HEK293 (cell line): ENCODE data around the gene PRR16.

Source experiments
- GLI4 ChIP-seq: fragments of 450-650 bp; formaldehyde crosslinking; IDR thresholded peaks from 2 replicates; pipeline ENCODE4 v1.5.1; 2016; ENCODE audit warnings: missing biosample characterization, missing genetic modification characterization
- KLF1 ChIP-seq: fragments of 450-650 bp; formaldehyde crosslinking; IDR thresholded peaks from 2 replicates; pipeline ENCODE4 v1.5.1; 2016; ENCODE audit warnings: missing biosample characterization, missing genetic modification characterization
- KLF16 ChIP-seq: fragments of 450-650 bp; formaldehyde crosslinking; IDR thresholded peaks from 2 replicates; pipeline ENCODE4 v1.5.1; 2017; ENCODE audit warnings: missing biosample characterization, missing genetic modification characterization
- MEIS1 ChIP-seq: sonication (generic); formaldehyde crosslinking; IDR thresholded peaks from 2 replicates; pipeline ENCODE4 v1.8.1; 2022; ENCODE audit warnings: missing genetic modification reagents, mild to moderate bottlenecking, borderline replicate concordance
- PRDM1 ChIP-seq: fragments of 450-650 bp; formaldehyde crosslinking; IDR thresholded peaks from 2 replicates; pipeline ENCODE4; 2016; ENCODE audit warnings: missing biosample characterization, missing genetic modification characterization
- RBAK ChIP-seq: fragments of 450-650 bp; formaldehyde crosslinking; IDR thresholded peaks from 2 replicates; pipeline ENCODE4 v1.5.1; 2016; ENCODE audit warnings: missing biosample characterization, missing genetic modification characterization
- SP3 ChIP-seq: fragments of 450-650 bp; formaldehyde crosslinking; IDR thresholded peaks from 2 replicates; pipeline ENCODE4 v1.5.1; 2016; ENCODE audit warnings: missing biosample characterization, missing genetic modification characterization
- ZBTB8A ChIP-seq: fragments of 450-650 bp; formaldehyde crosslinking; IDR thresholded peaks from 2 replicates; pipeline ENCODE4 v1.5.1; 2016; ENCODE audit warnings: missing biosample characterization, missing genetic modification characterization
- ZEB2 ChIP-seq: fragments of 450-650 bp; formaldehyde crosslinking; IDR thresholded peaks from 2 replicates; pipeline ENCODE4 v1.5.1; 2016; ENCODE audit warnings: missing biosample characterization, missing genetic modification characterization
- ZNF10 ChIP-seq: fragments of 450-650 bp; formaldehyde crosslinking; IDR thresholded peaks from 2 replicates; pipeline ENCODE4 v1.5.1; 2017; ENCODE audit warnings: missing biosample characterization, missing genetic modification characterization
- ZNF146 ChIP-seq: fragments of 450-650 bp; formaldehyde crosslinking; IDR thresholded peaks from 2 replicates; pipeline ENCODE4 v1.5.1; 2016; ENCODE audit warnings: missing biosample characterization, missing genetic modification characterization
- ZNF157 ChIP-seq: fragments of 450-650 bp; formaldehyde crosslinking; IDR thresholded peaks from 2 replicates; pipeline ENCODE4 v1.5.1; 2016; ENCODE audit warnings: missing biosample characterization, missing genetic modification characterization
- ZNF184 ChIP-seq: fragments of 450-650 bp; IDR thresholded peaks from 2 replicates; pipeline ENCODE4 v1.5.1; 2018; ENCODE audit warnings: missing biosample characterization, mild to moderate bottlenecking, missing genetic modification characterization
- ZNF2 ChIP-seq: fragments of 450-650 bp; formaldehyde crosslinking; IDR thresholded peaks from 2 replicates; pipeline ENCODE4 v1.5.1; 2016; ENCODE audit warnings: missing biosample characterization, missing genetic modification characterization
- ZNF211 ChIP-seq: fragments of 450-650 bp; formaldehyde crosslinking; IDR thresholded peaks from 2 replicates; pipeline ENCODE4 v1.5.1; 2016; ENCODE audit warnings: low read depth, missing biosample characterization, missing genetic modification characterization
- ZNF24 ChIP-seq: fragments of 450-650 bp; formaldehyde crosslinking; IDR thresholded peaks from 2 replicates; pipeline ENCODE4 v1.5.1; 2016; ENCODE audit warnings: missing biosample characterization, missing genetic modification characterization
- ZNF266 ChIP-seq: fragments of 450-650 bp; formaldehyde crosslinking; IDR thresholded peaks from 2 replicates; pipeline ENCODE4 v1.5.1; 2016; ENCODE audit warnings: missing biosample characterization, missing genetic modification characterization, low read depth
- ZNF335 ChIP-seq: fragments of 450-650 bp; formaldehyde crosslinking; conservative IDR thresholded peaks from 2 replicates; pipeline ENCODE4 v1.5.1; 2016; ENCODE audit warnings: missing biosample characterization, missing genetic modification characterization
- ZNF341 ChIP-seq: fragments of 450-650 bp; formaldehyde crosslinking; IDR thresholded peaks from 2 replicates; pipeline ENCODE4; 2016; ENCODE audit warnings: low read depth, missing biosample characterization, missing genetic modification characterization
- ZNF48 ChIP-seq: fragments of 450-650 bp; formaldehyde crosslinking; IDR thresholded peaks from 2 replicates; pipeline ENCODE4 v1.5.1; 2016; ENCODE audit warnings: missing biosample characterization, missing genetic modification characterization
- ZNF560 ChIP-seq: fragments of 450-650 bp; formaldehyde crosslinking; IDR thresholded peaks from 2 replicates; pipeline ENCODE4 v1.5.1; 2017; ENCODE audit warnings: missing biosample characterization, missing genetic modification characterization, borderline replicate concordance
- ZNF585B ChIP-seq: fragments of 450-650 bp; formaldehyde crosslinking; IDR thresholded peaks from 2 replicates; pipeline ENCODE4 v1.5.1; 2016; ENCODE audit warnings: missing biosample characterization, missing genetic modification characterization
- ZNF596 ChIP-seq: fragments of 450-650 bp; IDR thresholded peaks from 2 replicates; pipeline ENCODE4 v1.5.0; 2018; ENCODE audit warnings: missing biosample characterization, mild to moderate bottlenecking, missing genetic modification characterization, moderate library complexity
- ZNF677 ChIP-seq: fragments of 450-650 bp; IDR thresholded peaks from 2 replicates; pipeline ENCODE4 v1.5.0; 2018; ENCODE audit warnings: missing biosample characterization, mild to moderate bottlenecking, missing genetic modification characterization, moderate library complexity
- ZNF776 ChIP-seq: fragments of 450-650 bp; formaldehyde crosslinking; IDR thresholded peaks from 2 replicates; pipeline ENCODE4 v1.5.0; 2017; ENCODE audit warnings: missing biosample characterization, missing genetic modification characterization, borderline replicate concordance
- ZNF785 ChIP-seq: fragments of 450-650 bp; formaldehyde crosslinking; IDR thresholded peaks from 2 replicates; pipeline ENCODE4 v1.5.1; 2016; ENCODE audit warnings: missing biosample characterization, missing genetic modification characterization
- TF ChIP-seq, protein P1 (sequence below): fragments of 450-650 bp; formaldehyde crosslinking; IDR thresholded peaks from 2 replicates; pipeline ENCODE4; 2016; ENCODE audit warnings: missing biosample characterization, missing genetic modification characterization
- TF ChIP-seq, protein P2 (sequence below): fragments of 450-650 bp; formaldehyde crosslinking; IDR thresholded peaks from 2 replicates; pipeline ENCODE4 v1.5.1; 2017; ENCODE audit warnings: missing biosample characterization, missing genetic modification characterization
- TF ChIP-seq, protein P3 (sequence below): fragments of 450-650 bp; formaldehyde crosslinking; IDR thresholded peaks from 2 replicates; pipeline ENCODE4 v1.5.1; 2016; ENCODE audit warnings: missing biosample characterization, missing genetic modification characterization
- TF ChIP-seq, protein P4 (sequence below): sonication (generic); formaldehyde crosslinking; IDR thresholded peaks from 2 replicates; pipeline ENCODE4 v1.8.1; 2022; ENCODE audit warnings: mild to moderate bottlenecking, moderate library complexity, missing genetic modification reagents
- TF ChIP-seq, protein P5 (sequence below): fragments of 450-650 bp; formaldehyde crosslinking; IDR thresholded peaks from 2 replicates; pipeline ENCODE4 v1.5.1; 2016; ENCODE audit warnings: missing biosample characterization, missing genetic modification characterization, borderline replicate concordance
- TF ChIP-seq, protein P6 (sequence below): fragments of 450-650 bp; formaldehyde crosslinking; IDR thresholded peaks from 2 replicates; pipeline ENCODE4 v1.5.1; 2016; ENCODE audit warnings: missing biosample characterization, missing genetic modification characterization

The PRR16 gene

DNA sequence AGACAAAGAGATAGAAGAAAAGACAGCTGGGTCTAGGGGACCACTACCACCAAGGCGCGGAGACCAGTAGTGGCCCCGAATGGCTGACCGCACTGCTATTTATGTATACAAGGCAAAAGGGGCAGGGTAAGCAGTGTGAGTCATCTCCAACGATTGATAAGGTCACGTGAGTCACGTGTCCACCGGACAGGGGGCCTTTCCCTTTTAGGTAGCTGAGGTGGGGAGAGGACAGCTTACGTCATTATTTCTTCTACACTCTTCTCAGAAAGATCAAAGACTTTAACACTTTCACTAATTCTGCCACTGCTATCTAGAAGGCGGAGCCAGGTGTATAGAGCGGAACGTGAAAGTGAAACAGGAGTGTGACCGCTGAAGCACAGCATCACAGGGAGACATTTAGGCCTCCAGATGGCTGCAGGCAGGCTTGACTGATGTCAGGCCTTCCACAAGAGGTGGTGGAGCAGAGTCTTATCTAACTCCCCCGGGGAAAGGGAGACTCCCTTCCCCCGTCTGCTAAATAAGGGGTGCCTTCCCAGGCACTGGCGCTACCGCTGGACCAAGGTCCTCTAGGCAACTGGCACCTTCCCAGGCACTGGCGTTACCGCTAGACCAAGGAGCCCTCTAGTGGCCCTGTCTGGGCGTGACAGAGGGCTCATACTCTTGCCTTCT, 6.1 kb upstream of the PRR16 start (continued):
- TF ChIP-seq GLI4 (tag by site-specific recombination) (no peak), ZNF24 (tag by site-specific recombination) (0 out of 2 replicates have a peak, but pooled peaks have one; percentile 36), ZNF785 (tag by site-specific recombination) (no peak), RBAK (no peak), ZNF146 (tag by site-specific recombination) (no peak), ZEB2 (tag by site-specific recombination) (0 out of 2 replicates have a peak, but pooled peaks have one; percentile 45), ZNF211 (tag by site-specific recombination) (no peak), ZNF2 (tag by site-specific recombination) (peak; percentile 90; the same call in 1 of the 2 replicates), ZNF585B (tag by site-specific recombination) (no peak), ZNF560 (tag by site-specific recombination) (no peak), ZNF48 (tag by site-specific recombination) (no peak), ZNF157 (tag by site-specific recombination) (no peak), MEIS1 (no peak), ZNF335 (tag by site-specific recombination) (peak; percentile 95), PRDM1 (tag by site-specific recombination) (peak; percentile 36; the same call in 1 of the 2 replicates), SP3 (tag by site-specific recombination) (0 out of 2 replicates have a peak, but pooled peaks have one; percentile 14), ZBTB8A (tag by site-specific recombination) (no peak), ZNF677 (tag by site-specific recombination) (no peak), ZNF776 (tag by site-specific recombination) (no peak), ZNF10 (no peak), ZNF266 (tag by site-specific recombination) (no peak), KLF1 (no peak), ZNF184 (tag by site-specific recombination) (no peak), ZNF596 (tag by site-specific recombination) (no peak), ZNF341 (no peak), KLF16 (no peak)
- TF ChIP-seq, protein P1, sequence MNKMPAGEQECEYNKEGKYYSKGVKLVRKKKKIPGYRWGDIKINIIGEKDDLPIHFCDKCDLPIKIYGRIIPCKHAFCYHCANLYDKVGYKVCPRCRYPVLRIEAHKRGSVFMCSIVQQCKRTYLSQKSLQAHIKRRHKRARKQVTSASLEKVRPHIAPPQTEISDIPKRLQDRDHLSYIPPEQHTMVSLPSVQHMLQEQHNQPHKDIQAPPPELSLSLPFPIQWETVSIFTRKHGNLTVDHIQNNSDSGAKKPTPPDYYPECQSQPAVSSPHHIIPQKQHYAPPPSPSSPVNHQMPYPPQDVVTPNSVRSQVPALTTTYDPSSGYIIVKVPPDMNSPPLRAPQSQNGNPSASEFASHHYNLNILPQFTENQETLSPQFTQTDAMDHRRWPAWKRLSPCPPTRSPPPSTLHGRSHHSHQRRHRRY (tag by site-specific recombination) = no peak
- TF ChIP-seq, protein P2, sequence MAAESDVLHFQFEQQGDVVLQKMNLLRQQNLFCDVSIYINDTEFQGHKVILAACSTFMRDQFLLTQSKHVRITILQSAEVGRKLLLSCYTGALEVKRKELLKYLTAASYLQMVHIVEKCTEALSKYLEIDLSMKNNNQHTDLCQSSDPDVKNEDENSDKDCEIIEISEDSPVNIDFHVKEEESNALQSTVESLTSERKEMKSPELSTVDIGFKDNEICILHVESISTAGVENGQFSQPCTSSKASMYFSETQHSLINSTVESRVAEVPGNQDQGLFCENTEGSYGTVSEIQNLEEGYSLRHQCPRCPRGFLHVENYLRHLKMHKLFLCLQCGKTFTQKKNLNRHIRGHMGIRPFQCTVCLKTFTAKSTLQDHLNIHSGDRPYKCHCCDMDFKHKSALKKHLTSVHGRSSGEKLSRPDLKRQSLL (tag by site-specific recombination) = no peak
- TF ChIP-seq, protein P3, sequence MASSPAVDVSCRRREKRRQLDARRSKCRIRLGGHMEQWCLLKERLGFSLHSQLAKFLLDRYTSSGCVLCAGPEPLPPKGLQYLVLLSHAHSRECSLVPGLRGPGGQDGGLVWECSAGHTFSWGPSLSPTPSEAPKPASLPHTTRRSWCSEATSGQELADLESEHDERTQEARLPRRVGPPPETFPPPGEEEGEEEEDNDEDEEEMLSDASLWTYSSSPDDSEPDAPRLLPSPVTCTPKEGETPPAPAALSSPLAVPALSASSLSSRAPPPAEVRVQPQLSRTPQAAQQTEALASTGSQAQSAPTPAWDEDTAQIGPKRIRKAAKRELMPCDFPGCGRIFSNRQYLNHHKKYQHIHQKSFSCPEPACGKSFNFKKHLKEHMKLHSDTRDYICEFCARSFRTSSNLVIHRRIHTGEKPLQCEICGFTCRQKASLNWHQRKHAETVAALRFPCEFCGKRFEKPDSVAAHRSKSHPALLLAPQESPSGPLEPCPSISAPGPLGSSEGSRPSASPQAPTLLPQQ = 0 out of 2 replicates have a peak, but pooled peaks have one; percentile 30
- TF ChIP-seq, protein P4, sequence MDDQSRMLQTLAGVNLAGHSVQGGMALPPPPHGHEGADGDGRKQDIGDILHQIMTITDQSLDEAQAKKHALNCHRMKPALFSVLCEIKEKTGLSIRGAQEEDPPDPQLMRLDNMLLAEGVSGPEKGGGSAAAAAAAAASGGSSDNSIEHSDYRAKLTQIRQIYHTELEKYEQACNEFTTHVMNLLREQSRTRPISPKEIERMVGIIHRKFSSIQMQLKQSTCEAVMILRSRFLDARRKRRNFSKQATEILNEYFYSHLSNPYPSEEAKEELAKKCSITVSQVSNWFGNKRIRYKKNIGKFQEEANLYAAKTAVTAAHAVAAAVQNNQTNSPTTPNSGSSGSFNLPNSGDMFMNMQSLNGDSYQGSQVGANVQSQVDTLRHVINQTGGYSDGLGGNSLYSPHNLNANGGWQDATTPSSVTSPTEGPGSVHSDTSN = no peak
- TF ChIP-seq, protein P5, sequence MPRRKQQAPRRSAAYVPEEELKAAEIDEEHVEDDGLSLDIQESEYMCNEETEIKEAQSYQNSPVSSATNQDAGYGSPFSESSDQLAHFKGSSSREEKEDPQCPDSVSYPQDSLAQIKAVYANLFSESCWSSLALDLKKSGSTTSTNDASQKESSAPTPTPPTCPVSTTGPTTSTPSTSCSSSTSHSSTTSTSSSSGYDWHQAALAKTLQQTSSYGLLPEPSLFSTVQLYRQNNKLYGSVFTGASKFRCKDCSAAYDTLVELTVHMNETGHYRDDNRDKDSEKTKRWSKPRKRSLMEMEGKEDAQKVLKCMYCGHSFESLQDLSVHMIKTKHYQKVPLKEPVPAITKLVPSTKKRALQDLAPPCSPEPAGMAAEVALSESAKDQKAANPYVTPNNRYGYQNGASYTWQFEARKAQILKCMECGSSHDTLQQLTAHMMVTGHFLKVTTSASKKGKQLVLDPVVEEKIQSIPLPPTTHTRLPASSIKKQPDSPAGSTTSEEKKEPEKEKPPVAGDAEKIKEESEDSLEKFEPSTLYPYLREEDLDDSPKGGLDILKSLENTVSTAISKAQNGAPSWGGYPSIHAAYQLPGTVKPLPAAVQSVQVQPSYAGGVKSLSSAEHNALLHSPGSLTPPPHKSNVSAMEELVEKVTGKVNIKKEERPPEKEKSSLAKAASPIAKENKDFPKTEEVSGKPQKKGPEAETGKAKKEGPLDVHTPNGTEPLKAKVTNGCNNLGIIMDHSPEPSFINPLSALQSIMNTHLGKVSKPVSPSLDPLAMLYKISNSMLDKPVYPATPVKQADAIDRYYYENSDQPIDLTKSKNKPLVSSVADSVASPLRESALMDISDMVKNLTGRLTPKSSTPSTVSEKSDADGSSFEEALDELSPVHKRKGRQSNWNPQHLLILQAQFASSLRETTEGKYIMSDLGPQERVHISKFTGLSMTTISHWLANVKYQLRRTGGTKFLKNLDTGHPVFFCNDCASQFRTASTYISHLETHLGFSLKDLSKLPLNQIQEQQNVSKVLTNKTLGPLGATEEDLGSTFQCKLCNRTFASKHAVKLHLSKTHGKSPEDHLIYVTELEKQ = peak; percentile 29; the same call in 1 of the 2 replicates
- TF ChIP-seq, protein P6, sequence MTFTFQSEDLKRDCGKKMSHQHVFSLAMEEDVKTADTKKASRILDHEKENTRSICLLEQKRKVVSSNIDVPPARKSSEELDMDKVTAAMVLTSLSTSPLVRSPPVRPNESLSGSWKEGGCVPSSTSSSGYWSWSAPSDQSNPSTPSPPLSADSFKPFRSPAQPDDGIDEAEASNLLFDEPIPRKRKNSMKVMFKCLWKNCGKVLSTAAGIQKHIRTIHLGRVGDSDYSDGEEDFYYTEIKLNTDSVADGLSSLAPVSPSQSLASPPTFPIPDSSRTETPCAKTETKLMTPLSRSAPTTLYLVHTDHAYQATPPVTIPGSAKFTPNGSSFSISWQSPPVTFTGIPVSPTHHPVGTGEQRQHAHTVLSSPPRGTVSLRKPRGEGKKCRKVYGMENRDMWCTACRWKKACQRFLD = no peak
